ENCODE results near the gene CNTNAP2. TPM values are rescaled to one million over a fixed set of nuclear protein-coding genes. Genes with fewer than 3 reads are reported as not detected.
A peak's percentile ranks its signal among the peaks of the same experiment; 100 is the strongest.

Gene CNTNAP2
- total and polyA plus RNA-seq, 2 donors (not counting 1 experiment from before 2014, with no cell fraction given) = not detected

- Histone ChIP-seq H3K27ac (ENCODE audit: insufficient read depth, low read length) (no peak overlapping the region), H3K4me1 (ENCODE audit: control insufficient read depth, extremely low read depth, insufficient read depth, low read length) (no peaks in the 10 kb centered on the region), H3K4me3 (replicated peaks in 1 of 4; ENCODE audit: control extremely low read depth in 1 of 4, insufficient read depth in 1 of 4, low read depth in 3 of 4, low read length in 4 of 4) (no peak overlapping the region), H3K9me3 (ENCODE audit: control insufficient read depth, insufficient read depth, low read depth, low read length) (no peaks in the 10 kb centered on the region), H3K4me2 (ENCODE audit: extremely low read depth, insufficient read depth, low read length) (no peak overlapping the region), H3K79me2 (ENCODE audit: control insufficient read depth, insufficient read depth, low read length) (no peaks in the 10 kb centered on the region), H3K9ac (ENCODE audit: insufficient read depth, low read length) (no peak overlapping the region), H3K36me3 (ENCODE audit: control insufficient read depth, insufficient read depth, low read length) (no peaks in the 10 kb centered on the region), H4K20me1 (ENCODE audit: control insufficient read depth, extremely low read depth, insufficient read depth, low read length) (no peaks in the 10 kb centered on the region), H3K27me3 (ENCODE audit: control insufficient read depth, insufficient read depth, low read length) (no peaks in the 10 kb centered on the region), H2AFZ (ENCODE audit: low read length) (no peak overlapping the region)
- TF ChIP-seq EZH2 (IDR thresholded peaks at IDR 0.05; ENCODE audit: low read length, missing control alignments) (no peak), CTCF (conservative IDR thresholded peaks at IDR 0.05 in 1 of 2, IDR thresholded peaks at IDR 0.05 in 1 of 2; ENCODE audit: low read depth in 1 of 2, low read length in 2 of 2) (no peak)
- no peak for DNase-seq (ENCODE audit: low read depth in 2 of 2)
These were observed 1311.5 kb downstream of the CNTNAP2 start for GRCh38 chr7:147428075-147428474.

GRCh38 chr7:147429961-147430360 is 1313.4 kb downstream of the CNTNAP2 start:
- H3K4me3 ChIP-seq (replicated peaks in 1 of 4; ENCODE audit: control extremely low read depth in 1 of 4, insufficient read depth in 1 of 4, low read depth in 3 of 4, low read length in 4 of 4) = no peak overlapping the region

DNA sequence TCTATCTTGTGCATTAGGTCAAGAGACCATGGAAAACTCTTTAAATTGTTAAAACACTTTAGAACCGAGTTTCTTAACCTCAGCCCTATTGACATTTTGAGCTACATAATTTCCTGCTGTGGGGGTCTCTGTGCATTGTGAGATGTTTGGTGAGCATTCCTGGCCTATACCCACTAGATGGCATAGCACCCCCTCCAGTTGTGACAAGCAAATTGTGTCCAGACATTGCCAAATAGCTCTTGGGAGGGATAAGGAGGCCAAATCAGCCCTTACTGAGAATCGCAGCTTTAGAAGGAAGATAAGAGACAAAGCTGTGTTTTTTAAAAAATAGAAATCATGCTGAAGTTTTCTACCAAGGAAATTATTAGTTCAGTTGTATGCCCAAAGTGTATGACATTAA is 1315.5 kb downstream of the CNTNAP2 start:
- Histone ChIP-seq H3K79me2 (ENCODE audit: control insufficient read depth, insufficient read depth, low read length) (no peaks in the 10 kb centered on the region), H3K36me3 (ENCODE audit: control insufficient read depth, insufficient read depth, low read length) (no peaks in the 10 kb centered on the region), H3K27me3 (ENCODE audit: control insufficient read depth, insufficient read depth, low read length) (no peaks in the 10 kb centered on the region), H3K27ac (ENCODE audit: insufficient read depth, low read length) (no peak overlapping the region), H2AFZ (ENCODE audit: low read length) (no peak overlapping the region), H4K20me1 (ENCODE audit: control insufficient read depth, extremely low read depth, insufficient read depth, low read length) (no peaks in the 10 kb centered on the region), H3K4me1 (ENCODE audit: control insufficient read depth, extremely low read depth, insufficient read depth, low read length) (no peaks in the 10 kb centered on the region), H3K4me2 (ENCODE audit: extremely low read depth, insufficient read depth, low read length) (no peak overlapping the region), H3K9ac (ENCODE audit: insufficient read depth, low read length) (no peak overlapping the region), H3K4me3 (replicated peaks in 1 of 4; ENCODE audit: control extremely low read depth in 1 of 4, insufficient read depth in 1 of 4, low read depth in 3 of 4, low read length in 4 of 4) (no peak overlapping the region), H3K9me3 (ENCODE audit: control insufficient read depth, insufficient read depth, low read depth, low read length) (no peaks in the 10 kb centered on the region)
- no peak for TF ChIP-seq EZH2 (IDR thresholded peaks at IDR 0.05; ENCODE audit: low read length, missing control alignments)
- peak in 1 of 2 donors; percentile 31 for TF ChIP-seq CTCF (conservative IDR thresholded peaks at IDR 0.05 in 1 of 2, IDR thresholded peaks at IDR 0.05 in 1 of 2; ENCODE audit: low read depth in 1 of 2, low read length in 2 of 2)
- DNase-seq (ENCODE audit: low read depth in 2 of 2) = peak; percentile 3 to 25

More at GRCh38 chr7:147429961-147430360, 1313.4 kb downstream of the CNTNAP2 start:
- no peaks in the 10 kb centered on the region for H3K36me3 ChIP-seq (ENCODE audit: control insufficient read depth, insufficient read depth, low read length)
- H3K4me1 ChIP-seq (ENCODE audit: control insufficient read depth, extremely low read depth, insufficient read depth, low read length) = no peaks in the 10 kb centered on the region
- no peak for DNase-seq (ENCODE audit: low read depth in 2 of 2)
- no peaks in the 10 kb centered on the region for H3K9me3 ChIP-seq (ENCODE audit: control insufficient read depth, insufficient read depth, low read depth, low read length)
- H4K20me1 ChIP-seq (ENCODE audit: control insufficient read depth, extremely low read depth, insufficient read depth, low read length) = no peaks in the 10 kb centered on the region
- H3K27me3 ChIP-seq (ENCODE audit: control insufficient read depth, insufficient read depth, low read length) = no peaks in the 10 kb centered on the region
- H3K4me2 ChIP-seq (ENCODE audit: extremely low read depth, insufficient read depth, low read length) = no peak overlapping the region
- H3K27ac ChIP-seq (ENCODE audit: insufficient read depth, low read length) = no peak overlapping the region
- TF ChIP-seq EZH2 (IDR thresholded peaks at IDR 0.05; ENCODE audit: low read length, missing control alignments) (no peak), CTCF (conservative IDR thresholded peaks at IDR 0.05 in 1 of 2, IDR thresholded peaks at IDR 0.05 in 1 of 2; ENCODE audit: low read depth in 1 of 2, low read length in 2 of 2) (no peak)
- H3K79me2 ChIP-seq (ENCODE audit: control insufficient read depth, insufficient read depth, low read length) = no peaks in the 10 kb centered on the region
- no peak overlapping the region for H2AFZ ChIP-seq (ENCODE audit: low read length)
- no peak overlapping the region for H3K9ac ChIP-seq (ENCODE audit: insufficient read depth, low read length)

All from fibroblast of lung (primary cell).